ENCODE data around the gene POLR1D.

GRCh38 chr13:27593267-27593666 is 28.4 kb upstream of the POLR1D start:
- no peak for TF ChIP-seq CTCF (IDR thresholded peaks at IDR 0.05)
- TF ChIP-seq POLR2AphosphoS5 (IDR thresholded peaks at IDR 0.05) = no peak

All from prostate gland (tissue), 2 donors.